ENCODE measurements around the gene WAC. TPM values are rescaled to one million over a fixed set of nuclear protein-coding genes. Genes with fewer than 3 reads are reported as not detected.

WAC gene
- total RNA-seq, 2 experiments from 2014 or later = 128 to 132 TPM

DNA sequence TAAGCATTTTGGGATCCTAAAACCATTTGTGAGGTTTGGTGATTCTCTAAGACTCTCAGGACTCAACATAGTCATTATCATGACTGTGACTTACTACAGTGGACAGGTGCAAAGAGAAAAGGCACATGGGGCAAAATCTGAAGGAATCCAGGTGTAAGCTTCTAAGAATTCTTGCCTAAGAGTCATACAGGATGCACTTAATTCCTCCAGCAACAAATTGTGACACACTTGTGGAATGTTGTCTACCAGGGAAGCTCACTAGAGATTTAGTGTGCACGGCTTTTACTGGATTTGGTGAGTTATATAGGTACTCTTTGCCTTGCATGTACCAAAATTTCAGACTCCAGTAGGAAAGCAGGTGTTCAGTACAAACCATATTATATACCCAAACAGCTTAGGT is 47.9 kb downstream of the WAC start:
- H3K27me3 Mint-ChIP-seq = no peaks in the 10 kb centered on the region
- no peaks in the 10 kb centered on the region for H3K9me3 Mint-ChIP-seq
- no peak overlapping the region for H3K27ac Mint-ChIP-seq
- no peak overlapping the region for H3K4me3 Mint-ChIP-seq
- H3K4me1 Mint-ChIP-seq = peaks cover 32% of the 10 kb centered on the region
- no peak for DNase-seq
- ChIA-PET CTCF (no interaction called here), POLR2A (interaction anchor here (1.4 kb wide), 1 partner anchor 48 kb away, joined by 4 read pairs; no protein-coding TSS in a partner anchor)
- peaks cover 54% of the 10 kb centered on the region for H3K36me3 Mint-ChIP-seq (ENCODE audit: low read depth)

DNA sequence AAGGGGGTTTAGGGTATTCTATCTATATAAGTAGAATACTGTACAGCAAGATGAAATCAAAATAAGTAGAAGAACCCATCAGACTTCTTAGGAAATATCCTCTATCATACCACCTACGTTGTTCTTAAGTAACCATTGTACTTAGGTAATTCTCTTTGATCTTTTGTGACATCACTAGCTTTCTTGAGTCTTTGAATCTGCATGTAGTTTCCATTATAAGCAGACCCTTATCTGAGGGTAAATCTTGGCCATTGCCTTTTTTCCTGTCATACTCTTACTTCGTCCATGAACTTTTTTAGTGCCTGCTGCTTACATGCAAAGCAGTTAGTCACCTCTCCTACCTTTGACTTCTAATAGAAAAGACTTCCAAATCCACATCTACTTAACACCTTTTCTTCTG is 49.0 kb downstream of the WAC start:
- Mint-ChIP-seq H3K36me3 (ENCODE audit: low read depth) (peaks cover 58% of the 10 kb centered on the region), H3K4me1 (peaks cover 31% of the 10 kb centered on the region), H3K27ac (no peak overlapping the region), H3K9me3 (no peaks in the 10 kb centered on the region), H3K4me3 (no peak overlapping the region), H3K27me3 (no peaks in the 10 kb centered on the region)
- CTCF ChIA-PET = no interaction called here
- DNase-seq = no peak
- POLR2A ChIA-PET = interaction anchor here (1.4 kb wide), 1 partner anchor 50 kb away, joined by 4 read pairs; no protein-coding TSS in a partner anchor

GRCh38 chr10:28585076-28585475 is 52.2 kb downstream of the WAC start:
- CTCF ChIA-PET = interaction anchor here (0.8 kb wide), 1 partner anchor 18 kb away, joined by 3 read pairs; no protein-coding TSS in a partner anchor
- no peaks in the 10 kb centered on the region for H3K27me3 Mint-ChIP-seq
- peaks cover 22% of the 10 kb centered on the region for H3K4me1 Mint-ChIP-seq
- no peak for DNase-seq
- peaks cover 59% of the 10 kb centered on the region for H3K36me3 Mint-ChIP-seq (ENCODE audit: low read depth)
- no peak overlapping the region for H3K4me3 Mint-ChIP-seq
- POLR2A ChIA-PET = no interaction called here
- H3K9me3 Mint-ChIP-seq = no peaks in the 10 kb centered on the region
- no peak overlapping the region for H3K27ac Mint-ChIP-seq

DNA sequence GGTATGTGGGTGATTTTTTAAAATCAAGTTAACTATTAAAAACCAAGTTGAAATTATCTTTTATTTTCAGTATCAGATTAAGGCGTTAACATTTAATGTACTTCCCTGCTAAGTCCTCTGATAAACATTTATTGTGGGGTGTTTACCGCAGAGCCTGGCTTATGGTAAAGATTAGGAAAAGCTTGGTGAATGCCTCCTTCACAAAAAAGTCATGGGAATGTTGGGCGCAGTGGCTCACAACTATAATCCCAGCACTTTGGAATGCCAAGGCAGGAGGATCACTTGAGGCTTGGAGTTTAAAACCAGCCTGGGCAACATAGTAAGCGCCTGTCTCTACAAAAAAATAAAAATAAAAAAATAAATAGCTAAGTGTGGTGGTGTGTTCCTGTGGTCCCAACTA is 53.3 kb downstream of the WAC start:
- ChIA-PET CTCF (no interaction called here), POLR2A (interaction anchor here (0.8 kb wide), 1 partner anchor 92 kb away, joined by 3 read pairs; no protein-coding TSS in a partner anchor)
- H3K9me3 Mint-ChIP-seq = no peaks in the 10 kb centered on the region
- H3K4me3 Mint-ChIP-seq = no peak overlapping the region
- no peaks in the 10 kb centered on the region for H3K27me3 Mint-ChIP-seq
- DNase-seq = no peak
- H3K36me3 Mint-ChIP-seq (ENCODE audit: low read depth) = peaks cover 61% of the 10 kb centered on the region
- peaks cover 19% of the 10 kb centered on the region for H3K4me1 Mint-ChIP-seq
- no peak overlapping the region for H3K27ac Mint-ChIP-seq

DNA sequence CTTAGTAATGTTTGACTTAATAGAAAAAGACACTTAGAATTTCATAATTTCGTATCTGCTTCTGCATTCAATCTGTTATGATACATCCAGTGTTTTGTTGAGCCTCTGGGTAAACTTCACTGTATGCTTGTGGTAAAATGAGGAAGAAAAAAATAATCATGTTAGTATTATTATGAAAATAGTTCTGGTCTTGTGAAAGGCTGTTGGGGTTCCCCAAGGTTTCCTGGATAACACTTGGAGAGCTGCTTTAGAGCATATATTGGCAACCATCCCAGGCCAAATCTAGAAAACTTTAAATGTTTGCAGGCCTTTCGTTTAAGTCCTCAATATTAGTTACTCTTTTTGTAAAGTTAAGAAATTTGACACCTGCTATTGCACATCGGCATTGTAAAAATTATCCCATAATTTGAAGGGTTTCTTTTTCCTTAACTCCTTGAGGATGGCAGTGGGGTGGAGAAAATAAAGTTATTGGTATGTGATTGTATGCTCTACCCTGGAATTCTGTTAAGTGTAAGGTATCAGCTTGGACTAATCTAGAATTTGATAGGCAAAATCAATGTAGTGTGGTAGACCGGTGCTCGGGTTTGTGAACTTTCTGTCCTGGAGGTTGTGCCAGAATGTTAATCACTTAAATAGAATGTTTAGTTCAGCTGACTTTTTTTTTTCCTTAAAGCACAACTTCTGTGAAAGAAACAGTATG is 54.5 kb downstream of the WAC start:
- no peaks in the 10 kb centered on the region for H3K27me3 Mint-ChIP-seq
- H3K9me3 Mint-ChIP-seq = no peaks in the 10 kb centered on the region
- ChIA-PET POLR2A (interaction anchor here (0.9 to 1.2 kb wide), 2 partner anchors 23 to 55 kb away, joined by 3 to 4 read pairs; no protein-coding TSS in a partner anchor), CTCF (no interaction called here)
- no peak overlapping the region for H3K4me3 Mint-ChIP-seq
- H3K27ac Mint-ChIP-seq = no peak overlapping the region
- peaks cover 65% of the 10 kb centered on the region for H3K36me3 Mint-ChIP-seq (ENCODE audit: low read depth)
- peaks cover 17% of the 10 kb centered on the region for H3K4me1 Mint-ChIP-seq
- DNase-seq = no peak

GRCh38 chr10:28587970-28588290 is 55.0 kb downstream of the WAC start:
- Mint-ChIP-seq H3K27ac (no peak overlapping the region), H3K4me1 (peaks cover 20% of the 10 kb centered on the region), H3K9me3 (no peaks in the 10 kb centered on the region), H3K36me3 (ENCODE audit: low read depth) (peaks cover 68% of the 10 kb centered on the region), H3K27me3 (no peaks in the 10 kb centered on the region), H3K4me3 (no peak overlapping the region)
- no peak for DNase-seq
- POLR2A ChIA-PET = interaction anchor here (0.9 to 1.2 kb wide), 3 partner anchors 15 to 56 kb away, joined by 3 to 4 read pairs (median 3); no protein-coding TSS in a partner anchor
- CTCF ChIA-PET = interaction anchor here (1.8 kb wide), 1 partner anchor 16 kb away, joined by 6 read pairs; no protein-coding TSS in a partner anchor

GRCh38 chr10:28592953-28593352 is 60.0 kb downstream of the WAC start:
- peaks cover 64% of the 10 kb centered on the region for H3K36me3 Mint-ChIP-seq (ENCODE audit: low read depth)
- H3K27me3 Mint-ChIP-seq = no peaks in the 10 kb centered on the region
- no peak overlapping the region for H3K4me3 Mint-ChIP-seq
- H3K9me3 Mint-ChIP-seq = no peaks in the 10 kb centered on the region
- peak overlapping the region; percentile 66 for H3K27ac Mint-ChIP-seq
- no peak for DNase-seq
- ChIA-PET POLR2A (no interaction called here), CTCF (no interaction called here)
- peaks cover 41% of the 10 kb centered on the region for H3K4me1 Mint-ChIP-seq

DNA sequence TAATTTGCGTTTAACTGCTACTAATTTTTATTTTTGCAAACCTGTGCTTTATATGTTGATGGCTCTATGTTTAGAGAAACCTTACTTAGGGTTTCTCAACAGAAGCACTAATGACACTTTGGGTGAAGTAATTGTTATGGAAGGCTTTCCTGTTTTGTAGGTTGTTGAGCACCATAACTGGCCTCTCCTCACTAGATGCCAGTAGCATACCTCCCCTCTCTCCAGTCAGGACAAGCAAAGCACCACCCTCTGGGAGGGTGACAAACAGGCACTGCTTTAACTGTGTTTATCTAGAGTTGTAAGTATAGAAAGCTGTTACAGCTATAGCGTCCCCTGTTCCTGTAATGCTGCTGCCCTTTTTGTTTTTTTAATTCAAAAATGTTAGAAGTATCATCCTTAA is 60.9 kb downstream of the WAC start:
- H3K27ac Mint-ChIP-seq = no peak overlapping the region
- no peak overlapping the region for H3K4me3 Mint-ChIP-seq
- H3K9me3 Mint-ChIP-seq = no peaks in the 10 kb centered on the region
- ChIA-PET POLR2A (interaction anchor here (1.0 to 1.4 kb wide), 2 partner anchors 27 to 62 kb away, joined by 3 read pairs; no protein-coding TSS in a partner anchor), CTCF (interaction anchor here (1.3 kb wide), 1 partner anchor 70 kb away, joined by 3 read pairs; no protein-coding TSS in a partner anchor)
- H3K27me3 Mint-ChIP-seq = no peaks in the 10 kb centered on the region
- no peak for DNase-seq
- H3K4me1 Mint-ChIP-seq = peaks cover 40% of the 10 kb centered on the region
- peaks cover 69% of the 10 kb centered on the region for H3K36me3 Mint-ChIP-seq (ENCODE audit: low read depth)

DNA sequence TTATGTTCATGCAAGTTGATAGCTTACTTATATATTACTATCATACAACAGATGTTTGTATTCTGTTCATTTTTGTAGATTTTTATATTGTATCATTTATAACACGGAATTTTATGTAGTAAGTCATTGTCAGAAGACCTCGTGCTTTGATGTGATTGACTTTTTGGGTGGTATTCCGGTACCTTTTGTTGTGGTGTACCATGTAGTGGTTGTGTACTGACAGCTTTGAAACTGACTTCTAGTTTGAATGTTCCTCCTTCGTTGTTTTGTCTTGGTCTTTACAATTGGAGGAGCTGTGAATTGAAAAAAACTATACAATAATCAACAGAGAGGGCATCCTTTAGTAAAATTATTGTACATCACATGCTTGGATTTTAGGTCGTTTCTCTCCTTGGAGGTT is 61.5 kb downstream of the WAC start:
- no peaks in the 10 kb centered on the region for H3K9me3 Mint-ChIP-seq
- no peaks in the 10 kb centered on the region for H3K27me3 Mint-ChIP-seq
- no peak overlapping the region for H3K27ac Mint-ChIP-seq
- peaks cover 68% of the 10 kb centered on the region for H3K36me3 Mint-ChIP-seq (ENCODE audit: low read depth)
- CTCF ChIA-PET = interaction anchor here (1.3 kb wide), 1 partner anchor 69 kb away, joined by 3 read pairs; no protein-coding TSS in a partner anchor
- POLR2A ChIA-PET = interaction anchor here (1.0 to 1.4 kb wide), 2 partner anchors 28 to 62 kb away, joined by 3 read pairs; no protein-coding TSS in a partner anchor
- peaks cover 38% of the 10 kb centered on the region for H3K4me1 Mint-ChIP-seq
- no peak overlapping the region for H3K4me3 Mint-ChIP-seq
- no peak for DNase-seq

DNA sequence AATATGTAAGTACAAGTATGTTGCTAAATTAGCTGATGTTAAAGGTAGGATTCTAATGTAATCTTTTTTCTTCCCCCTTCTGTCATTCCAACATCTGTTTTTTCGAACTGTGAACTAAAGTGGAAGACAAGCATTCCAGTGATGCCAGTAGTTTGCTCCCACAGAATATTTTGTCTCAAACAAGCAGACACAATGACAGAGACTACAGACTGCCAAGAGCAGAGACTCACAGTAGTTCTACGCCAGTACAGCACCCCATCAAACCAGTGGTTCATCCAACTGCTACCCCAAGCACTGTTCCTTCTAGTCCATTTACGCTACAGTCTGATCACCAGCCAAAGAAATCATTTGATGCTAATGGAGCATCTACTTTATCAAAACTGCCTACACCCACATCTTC is 62.7 kb downstream of the WAC start:
- Mint-ChIP-seq H3K36me3 (ENCODE audit: low read depth) (peaks cover 62% of the 10 kb centered on the region), H3K27ac (no peak overlapping the region), H3K9me3 (no peaks in the 10 kb centered on the region), H3K4me3 (no peak overlapping the region), H3K4me1 (peaks cover 40% of the 10 kb centered on the region), H3K27me3 (no peaks in the 10 kb centered on the region)
- CTCF ChIA-PET = no interaction called here
- no peak for DNase-seq
- POLR2A ChIA-PET = no interaction called here

DNA sequence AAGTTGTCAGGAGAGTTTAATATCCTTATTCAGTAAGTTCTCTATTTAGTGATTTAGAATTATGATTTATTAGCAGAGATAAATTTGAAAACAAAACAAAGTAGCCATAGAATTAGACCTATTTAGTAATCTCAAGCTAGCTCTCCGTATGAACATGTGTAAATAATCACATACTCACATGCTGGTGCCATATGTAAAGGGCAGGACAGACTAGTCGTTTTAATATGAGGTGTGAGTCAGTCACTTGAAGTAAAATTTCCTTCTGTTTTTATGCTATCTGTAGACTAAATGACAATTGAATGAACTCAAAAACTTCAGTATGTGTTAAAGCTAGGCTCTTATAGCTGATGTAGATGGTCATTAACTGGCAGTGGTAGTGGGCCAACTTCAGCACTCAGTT is 67.1 kb downstream of the WAC start:
- POLR2A ChIA-PET = no interaction called here
- DNase-seq = no peak
- Mint-ChIP-seq H3K27ac (no peak overlapping the region), H3K36me3 (ENCODE audit: low read depth) (peaks cover 48% of the 10 kb centered on the region), H3K27me3 (no peaks in the 10 kb centered on the region), H3K4me3 (no peak overlapping the region), H3K9me3 (no peaks in the 10 kb centered on the region), H3K4me1 (peaks cover 21% of the 10 kb centered on the region)
- CTCF ChIA-PET = no interaction called here

- Mint-ChIP-seq H3K27ac (no peak overlapping the region), H3K4me1 (peaks cover 24% of the 10 kb centered on the region), H3K36me3 (ENCODE audit: low read depth) (peaks cover 46% of the 10 kb centered on the region), H3K27me3 (no peaks in the 10 kb centered on the region), H3K4me3 (no peak overlapping the region), H3K9me3 (no peaks in the 10 kb centered on the region)
- ChIA-PET POLR2A (no interaction called here), CTCF (no interaction called here)
- no peak for DNase-seq
These were observed 68.1 kb downstream of the WAC start for GRCh38 chr10:28601012-28601411.

GRCh38 chr10:28604567-28605536 is 71.9 kb downstream of the WAC start:
- Mint-ChIP-seq H3K9me3 (no peaks in the 10 kb centered on the region), H3K4me1 (peaks cover 19% of the 10 kb centered on the region), H3K4me3 (no peak overlapping the region), H3K36me3 (ENCODE audit: low read depth) (peaks cover 52% of the 10 kb centered on the region), H3K27me3 (no peaks in the 10 kb centered on the region), H3K27ac (no peak overlapping the region)
- CTCF ChIA-PET = interaction anchor here (2.0 kb wide), 1 partner anchor 16 kb away, joined by 6 read pairs; no protein-coding TSS in a partner anchor
- DNase-seq = no peak
- POLR2A ChIA-PET = no interaction called here
